D721Med (cell line): ENCODE measurements around the gene NLGN4X.

Experiments
- DNase-seq: peaks from one replicate; pipeline ENCODE4 v3.0.0; 2011; ENCODE audit warnings: low spot score; ENCODE audit not compliant: insufficient read length
- FAIRE-seq: peaks from 2 replicates; lab custom pipeline; 2011; peaks lifted over from hg19 to GRCh38; lab: Jason Lieb, UNC
- TF ChIP-seq, protein P1 (sequence below): IDR thresholded peaks from 2 replicates; pipeline ENCODE4 v1.5.1; 2012; ENCODE audit warnings: mild to moderate bottlenecking, control low read depth; ENCODE audit not compliant: insufficient read depth; ENCODE audit errors: missing control alignments

NLGN4X gene

DNA sequence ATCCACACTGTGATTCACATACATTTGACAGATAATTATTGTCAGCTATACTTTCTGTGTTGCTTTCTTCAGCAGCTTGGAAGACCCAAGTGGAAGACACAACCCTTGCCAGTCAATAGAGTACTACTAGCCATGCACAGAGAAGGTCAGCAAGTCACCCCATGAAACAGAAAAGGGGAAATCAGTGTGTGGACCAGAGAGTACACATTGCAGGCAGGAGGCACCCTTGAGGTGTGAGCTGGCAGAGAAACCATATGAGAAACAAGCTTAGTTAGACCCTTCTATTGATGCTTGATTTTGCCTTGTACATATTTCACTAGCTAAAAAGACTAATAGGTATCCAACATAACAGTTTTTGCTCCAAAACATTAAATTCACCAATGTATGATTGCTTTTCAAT is 99.5 kb downstream of the NLGN4X start:
- no peak for FAIRE-seq
- DNase-seq, result no peak

DNA sequence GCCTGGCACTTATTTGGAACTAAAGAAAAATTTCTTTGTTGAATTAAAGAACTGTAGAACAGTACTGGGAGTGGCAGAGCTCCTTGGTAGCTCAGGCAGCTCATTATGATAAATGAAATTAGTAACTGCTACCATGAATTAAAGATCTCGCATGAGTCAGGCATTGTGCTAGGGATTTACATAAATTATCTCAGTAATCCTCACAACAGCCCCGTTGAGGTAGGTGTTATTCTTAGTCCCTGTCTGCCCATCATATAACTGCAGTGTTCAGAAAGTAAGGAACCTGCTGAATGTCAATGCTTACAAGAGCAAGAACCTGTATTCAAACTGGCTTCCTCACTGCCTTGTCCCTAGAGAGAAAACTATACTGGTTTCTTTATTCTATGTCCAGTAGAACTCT is 108.3 kb downstream of the NLGN4X start:
- DNase-seq (no peak), FAIRE-seq (peak; percentile 78)
- TF ChIP-seq, protein P1, sequence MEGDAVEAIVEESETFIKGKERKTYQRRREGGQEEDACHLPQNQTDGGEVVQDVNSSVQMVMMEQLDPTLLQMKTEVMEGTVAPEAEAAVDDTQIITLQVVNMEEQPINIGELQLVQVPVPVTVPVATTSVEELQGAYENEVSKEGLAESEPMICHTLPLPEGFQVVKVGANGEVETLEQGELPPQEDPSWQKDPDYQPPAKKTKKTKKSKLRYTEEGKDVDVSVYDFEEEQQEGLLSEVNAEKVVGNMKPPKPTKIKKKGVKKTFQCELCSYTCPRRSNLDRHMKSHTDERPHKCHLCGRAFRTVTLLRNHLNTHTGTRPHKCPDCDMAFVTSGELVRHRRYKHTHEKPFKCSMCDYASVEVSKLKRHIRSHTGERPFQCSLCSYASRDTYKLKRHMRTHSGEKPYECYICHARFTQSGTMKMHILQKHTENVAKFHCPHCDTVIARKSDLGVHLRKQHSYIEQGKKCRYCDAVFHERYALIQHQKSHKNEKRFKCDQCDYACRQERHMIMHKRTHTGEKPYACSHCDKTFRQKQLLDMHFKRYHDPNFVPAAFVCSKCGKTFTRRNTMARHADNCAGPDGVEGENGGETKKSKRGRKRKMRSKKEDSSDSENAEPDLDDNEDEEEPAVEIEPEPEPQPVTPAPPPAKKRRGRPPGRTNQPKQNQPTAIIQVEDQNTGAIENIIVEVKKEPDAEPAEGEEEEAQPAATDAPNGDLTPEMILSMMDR, result no peak

More for the DNA sequence above, 99.5 kb downstream of the NLGN4X start:
- TF ChIP-seq, protein P1, result no peak

DNA sequence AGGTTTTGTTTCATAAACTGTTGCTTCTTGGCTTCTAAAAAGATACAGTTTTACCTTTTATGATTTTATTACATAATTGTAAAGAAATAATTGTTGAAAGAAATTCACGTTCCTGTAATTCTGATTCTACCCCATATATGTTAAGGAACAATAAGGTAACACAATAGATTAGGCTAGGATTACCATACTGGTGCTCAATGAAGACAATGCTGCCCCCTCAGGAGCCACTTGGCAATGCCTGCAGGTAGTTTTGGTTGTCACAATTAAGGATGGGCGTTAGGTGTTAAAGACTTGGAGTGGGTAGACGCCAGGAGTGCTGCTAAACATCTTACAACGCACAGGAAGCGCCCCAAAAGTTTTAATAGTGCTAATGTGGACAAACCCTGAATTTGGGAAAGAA is 133.2 kb downstream of the NLGN4X start:
- TF ChIP-seq, protein P1, result peak; percentile 17
- FAIRE-seq, result no peak
- DNase-seq, result no peak

DNA sequence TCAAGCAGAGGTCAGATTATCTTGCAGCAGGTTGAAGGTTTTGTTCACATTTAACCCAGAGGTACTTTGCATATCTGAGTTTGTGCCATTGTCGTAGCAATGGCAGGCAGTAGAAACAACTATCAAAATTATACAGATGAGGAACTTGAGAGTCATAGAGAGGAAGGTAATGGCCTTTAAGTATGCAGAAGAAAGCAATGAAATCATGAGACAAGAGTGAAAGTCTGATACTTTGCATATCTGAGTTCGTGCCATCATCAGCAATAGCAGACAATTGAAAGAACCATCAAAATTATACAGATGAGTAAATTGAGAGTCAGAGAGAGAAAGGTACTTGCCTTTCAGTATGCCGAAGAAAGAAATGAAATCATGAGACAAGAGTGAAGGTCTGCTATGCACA is 154.1 kb downstream of the NLGN4X start:
- TF ChIP-seq, protein P1, result no peak
- no peak for FAIRE-seq
- DNase-seq, result no peak

DNA sequence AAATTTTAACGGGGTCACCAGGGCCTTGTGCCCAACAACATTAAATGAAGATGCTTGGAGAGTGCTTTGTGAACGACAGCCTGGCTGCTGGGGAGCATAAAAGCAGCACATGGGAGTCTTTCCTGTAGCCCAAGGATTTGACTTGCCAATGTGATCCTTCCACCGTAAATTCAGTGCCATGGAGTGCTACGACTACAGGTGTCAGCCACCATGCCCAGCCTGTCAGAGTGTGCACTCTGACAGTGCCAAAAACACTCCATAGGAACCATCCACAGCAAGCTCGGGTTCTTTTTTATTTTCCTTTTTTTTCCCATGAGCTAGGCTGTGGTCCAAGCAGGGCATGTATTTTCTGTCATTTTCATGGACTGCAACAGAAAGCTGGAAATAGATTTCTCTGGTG is 156.9 kb downstream of the NLGN4X start:
- DNase-seq, result no peak
- FAIRE-seq, result no peak
- TF ChIP-seq, protein P1, result no peak

DNA sequence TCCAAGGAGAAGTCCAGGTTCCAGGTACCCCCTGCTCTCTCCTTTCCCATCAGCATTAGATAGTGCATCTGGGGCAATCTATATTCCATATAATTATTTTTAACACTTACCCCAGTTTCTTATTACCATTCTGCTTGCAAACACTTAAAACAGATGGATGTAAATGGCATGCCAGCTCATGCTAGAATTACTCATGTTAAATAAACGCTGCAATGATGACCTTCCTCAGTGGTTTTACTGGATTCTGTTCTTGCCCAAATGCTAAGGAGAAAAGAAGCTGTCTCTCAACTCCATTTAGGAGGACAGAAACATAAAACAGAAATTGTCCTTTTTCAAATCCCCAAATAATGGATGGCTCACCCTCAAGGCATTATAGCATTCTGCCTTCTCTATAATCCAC is 161.1 kb downstream of the NLGN4X start:
- TF ChIP-seq, protein P1, result no peak
- DNase-seq, result no peak
- FAIRE-seq, result no peak

DNA sequence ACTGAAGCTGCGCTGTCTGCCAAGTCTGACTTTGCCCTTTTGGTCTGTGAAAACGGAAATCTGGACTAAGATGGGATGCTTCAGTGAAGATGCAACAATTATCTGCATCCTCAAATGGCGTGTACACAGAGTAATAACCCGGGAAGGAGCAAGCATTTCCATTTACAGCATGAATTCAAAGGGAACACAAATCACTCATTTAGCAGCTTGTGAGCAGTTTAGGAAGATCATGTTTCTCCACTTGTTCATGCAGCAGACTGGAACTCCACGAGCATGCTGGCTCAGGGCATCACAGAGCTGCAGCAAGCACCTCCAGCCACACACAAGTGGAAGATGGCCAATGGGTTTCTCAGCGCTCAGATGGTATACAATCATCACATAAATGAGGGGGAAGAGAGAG is 175.5 kb downstream of the NLGN4X start:
- TF ChIP-seq, protein P1, result no peak
- DNase-seq, result no peak
- no peak for FAIRE-seq
